Stimulated activated CD4-positive, alpha-beta T cell treated with anti-CD3 and anti-CD28 coated beads, Interleukin-12 subunit alpha, Interleukin-12 subunit beta, amount 100 ng/mL, for 4 hours (primary cell): ENCODE measurements around the gene MYOM3.

Source experiments
- DNase-seq: peaks from one replicate; pipeline ENCODE4 v3.0.0-alpha.2; 2020

MYOM3 gene

DNA sequence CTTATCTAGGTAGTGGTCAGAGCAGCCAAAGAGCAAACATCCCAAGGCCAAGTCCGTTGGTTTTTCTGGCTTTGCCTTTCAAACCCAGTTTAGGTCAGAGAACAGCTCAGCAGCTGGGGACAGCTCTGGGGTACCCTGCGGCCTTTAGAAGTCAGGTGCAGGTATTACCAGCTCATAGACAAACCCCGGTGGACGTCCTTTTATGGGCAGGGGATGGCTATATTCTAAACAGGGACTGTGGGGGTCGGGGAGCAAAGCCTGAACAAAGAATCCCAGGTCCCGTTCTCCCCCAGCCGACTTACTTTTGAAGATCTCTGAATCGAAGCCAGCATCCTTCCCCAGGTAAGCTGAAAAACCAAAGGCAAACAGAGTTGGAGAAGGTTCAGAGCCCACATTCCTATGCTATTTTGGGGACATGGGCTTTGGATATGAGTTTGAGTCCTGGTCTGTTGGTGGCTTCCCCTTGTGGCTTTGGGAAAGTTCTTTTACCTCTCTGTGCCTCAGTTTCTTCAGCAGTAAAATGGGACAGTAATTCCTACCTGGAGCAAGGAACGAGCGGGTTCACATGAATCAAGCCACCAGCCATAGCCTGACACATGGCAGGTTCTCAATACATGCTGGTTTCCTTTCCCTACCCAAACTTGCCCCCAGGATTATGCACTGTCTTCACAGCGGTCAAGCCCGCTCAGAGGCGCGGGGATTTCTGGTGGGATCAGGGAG lies 16.6 kb downstream of the MYOM3 start:
- DNase-seq, result no peak

- no peak for DNase-seq
Observed at GRCh38 chr1:24094554-24094953, 17.4 kb downstream of the MYOM3 start.

- no peak for DNase-seq
Observed at GRCh38 chr1:24093732-24094131, 18.2 kb downstream of the MYOM3 start.

DNA sequence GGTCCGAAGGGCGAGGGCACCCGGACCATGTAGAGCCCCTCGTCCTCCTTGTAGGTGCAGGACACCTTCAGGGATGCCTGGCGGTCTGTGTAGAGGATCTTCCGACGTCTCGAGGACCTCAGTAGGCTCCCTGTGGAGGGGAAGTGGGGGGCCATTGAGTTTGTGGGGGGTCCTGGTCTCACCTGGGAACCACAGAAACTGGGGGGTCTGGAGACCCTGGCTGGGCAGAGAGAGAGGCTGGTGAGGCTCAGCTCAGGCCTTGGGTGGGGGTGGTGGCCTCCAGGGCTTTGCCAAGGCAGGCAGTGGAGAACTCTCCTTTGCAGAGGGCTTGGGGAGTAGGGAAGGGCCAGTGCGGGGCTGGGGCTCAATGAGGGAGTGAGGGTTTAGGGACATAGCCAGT lies 19.0 kb downstream of the MYOM3 start:
- DNase-seq, result no peak

DNA sequence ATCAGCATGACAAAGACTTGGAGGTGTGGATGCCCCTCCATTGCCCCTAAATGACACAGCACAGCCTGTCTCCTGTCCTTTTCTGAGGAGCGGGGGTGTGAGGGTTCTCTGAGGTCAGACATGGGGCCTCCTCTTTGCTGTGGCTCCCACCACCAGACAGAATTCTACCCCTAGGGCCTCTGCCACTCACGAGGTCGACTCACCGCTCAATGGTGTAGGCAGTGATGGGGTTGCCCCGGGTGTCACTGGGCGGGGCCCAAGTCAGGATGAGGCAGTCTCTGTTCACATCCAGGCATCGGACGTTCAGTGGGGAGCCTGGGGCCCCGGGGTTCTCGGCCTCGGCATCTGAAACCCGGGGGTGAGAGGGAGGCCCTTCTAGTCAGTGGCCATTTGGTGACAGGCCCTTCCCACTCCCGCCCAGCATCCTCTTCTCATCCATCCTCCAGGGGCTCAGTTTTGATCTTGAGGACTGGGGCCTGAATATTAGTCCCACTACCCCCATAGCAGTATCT lies 19.9 kb downstream of the MYOM3 start:
- DNase-seq, result no peak

- DNase-seq, result no peak
Observed at GRCh38 chr1:24090736-24091135, 21.2 kb downstream of the MYOM3 start.

GRCh38 chr1:24089743-24090555 lies 22.0 kb downstream of the MYOM3 start:
- DNase-seq, result no peak

- DNase-seq, result no peak
Observed at GRCh38 chr1:24089027-24089742, 22.8 kb downstream of the MYOM3 start.

- no peak for DNase-seq
Observed at GRCh38 chr1:24086466-24086865, 25.5 kb downstream of the MYOM3 start.

- DNase-seq, result no peak
Observed at GRCh38 chr1:24085546-24085945, 26.4 kb downstream of the MYOM3 start.

- no peak for DNase-seq
Observed at GRCh38 chr1:24085007-24085406, 26.9 kb downstream of the MYOM3 start.

- no peak for DNase-seq
Observed at GRCh38 chr1:24084050-24084449, 27.9 kb downstream of the MYOM3 start.

DNA sequence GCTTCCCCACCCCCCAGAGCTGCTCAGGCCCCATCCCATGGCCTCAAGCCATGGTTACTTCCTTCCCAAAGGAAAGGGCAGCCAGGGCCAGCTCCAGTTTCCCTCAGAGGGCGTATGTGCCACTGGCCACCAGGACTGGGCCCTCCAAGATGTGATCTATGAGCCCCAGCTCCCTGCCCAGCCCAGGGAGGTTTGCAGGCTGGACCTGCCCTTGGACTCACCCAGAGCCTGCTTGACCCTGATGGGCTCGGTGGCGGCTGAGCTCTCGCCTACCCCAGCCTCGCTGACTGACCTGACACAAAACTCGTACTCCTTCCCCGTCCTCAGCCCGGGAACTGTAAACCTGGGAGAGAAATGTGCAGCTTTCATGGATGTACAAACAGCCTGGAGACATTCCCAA lies 29.6 kb downstream of the MYOM3 start:
- no peak for DNase-seq

DNA sequence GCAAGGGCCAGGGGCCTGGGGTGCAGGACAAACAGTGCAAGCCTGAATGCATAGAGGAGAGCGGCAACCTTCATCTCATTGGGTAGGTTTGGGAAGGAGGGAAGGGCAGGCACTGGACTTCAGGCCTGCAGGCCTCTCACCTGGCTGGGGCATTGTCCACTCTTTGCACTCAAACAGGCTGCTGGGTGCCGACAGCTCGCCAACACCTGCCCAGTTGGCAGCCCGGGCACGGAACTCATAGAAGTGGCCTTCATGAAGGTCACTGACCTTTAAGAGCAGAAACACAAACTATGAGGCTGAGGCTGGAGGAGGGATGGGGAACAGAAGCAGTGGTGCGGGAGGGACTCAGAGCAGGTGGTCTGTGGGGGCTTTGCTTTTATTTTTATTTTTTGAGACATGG lies 30.7 kb downstream of the MYOM3 start:
- DNase-seq, result no peak

DNA sequence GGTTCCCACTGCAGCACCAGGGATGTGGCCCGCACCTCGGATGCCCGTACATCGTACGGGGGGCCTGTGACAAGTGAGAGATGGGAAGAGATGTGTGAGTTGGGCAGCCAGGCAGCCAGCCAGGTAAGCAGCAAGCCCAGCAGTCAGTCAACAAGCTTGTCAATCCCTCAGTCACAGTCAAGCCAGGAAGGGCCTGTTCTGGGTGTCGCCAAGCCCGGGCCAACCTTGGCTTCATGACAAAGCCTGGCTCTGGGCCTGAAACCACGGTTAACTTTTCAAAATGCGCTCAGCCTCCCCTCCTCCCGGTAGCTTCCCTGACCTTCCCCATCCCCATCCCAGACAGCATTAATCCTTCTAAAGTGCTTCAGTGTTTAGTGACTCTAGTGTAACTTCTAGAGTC lies 31.8 kb downstream of the MYOM3 start:
- no peak for DNase-seq

DNA sequence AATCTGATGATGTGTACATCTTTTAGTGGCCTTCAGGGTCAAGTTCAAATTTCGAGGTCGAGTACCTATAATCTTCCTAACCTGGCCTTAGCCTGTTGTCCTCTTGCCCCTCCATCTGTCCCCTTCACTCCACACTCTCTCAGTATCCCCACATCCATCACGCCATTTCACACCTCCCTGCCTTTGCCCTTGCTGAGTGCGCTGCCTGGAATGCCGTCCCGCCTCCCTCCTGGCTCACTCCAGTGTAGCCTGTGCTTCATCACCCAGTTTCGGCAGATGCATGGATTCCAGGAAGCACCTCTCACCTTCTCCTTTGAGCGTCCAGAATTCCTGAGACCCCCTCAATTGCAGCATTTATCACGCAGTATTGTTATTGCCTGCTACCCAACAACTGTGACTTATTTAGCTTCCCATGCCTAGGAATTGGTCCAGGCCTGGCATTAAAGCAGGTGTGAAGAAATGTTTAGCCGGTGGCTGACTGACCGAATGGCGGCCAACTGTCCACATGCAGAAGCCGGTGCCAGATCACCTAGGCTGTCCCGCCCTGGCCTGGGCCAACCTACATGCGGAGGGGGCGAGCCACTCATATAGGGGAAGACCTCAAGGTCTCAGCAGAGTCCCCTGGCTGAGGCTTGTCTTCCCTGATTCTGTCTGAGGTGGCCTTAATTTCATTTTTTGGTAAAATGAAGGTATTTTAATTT lies 34.5 kb downstream of the MYOM3 start:
- no peak for DNase-seq

GRCh38 chr1:24075946-24076345 lies 36.0 kb downstream of the MYOM3 start:
- DNase-seq, result no peak

GRCh38 chr1:24075590-24075854 lies 36.4 kb downstream of the MYOM3 start:
- DNase-seq, result no peak

DNA sequence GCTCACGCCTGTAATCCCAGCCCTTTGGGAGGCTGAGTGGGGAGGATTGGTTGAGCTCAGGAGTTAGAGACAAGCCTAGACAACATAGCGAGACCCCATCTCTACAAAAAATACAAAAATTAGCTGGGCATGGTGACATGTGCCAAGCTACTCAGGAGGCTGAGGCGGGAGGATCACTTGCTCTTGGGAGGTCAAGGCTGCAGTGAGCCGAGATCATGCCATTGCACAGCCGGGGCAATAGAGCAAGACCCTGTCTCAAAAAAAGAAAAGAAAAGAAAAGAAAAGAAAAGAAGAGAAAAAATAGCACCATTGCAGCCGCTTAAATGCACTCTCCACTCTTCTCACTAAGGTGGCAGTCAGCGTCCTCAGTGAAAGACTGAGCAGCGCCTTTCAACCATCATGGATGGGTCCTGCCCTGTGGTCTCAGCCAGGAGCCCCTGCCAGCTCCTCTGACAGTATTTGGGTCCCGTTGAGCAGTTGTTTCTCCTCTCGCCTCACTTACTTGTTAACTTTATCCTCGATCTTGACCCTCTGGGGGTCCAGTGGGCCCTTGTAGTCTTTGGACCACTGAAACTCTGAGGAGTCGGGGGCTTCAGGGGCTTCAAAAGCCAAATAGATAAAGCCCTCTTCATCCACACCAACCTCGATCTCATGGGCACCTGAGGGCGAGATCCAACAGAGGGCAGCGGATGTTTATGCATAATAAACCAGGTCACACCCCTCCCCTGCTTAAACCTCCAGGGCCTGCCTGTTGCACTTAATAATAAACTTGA lies 36.9 kb downstream of the MYOM3 start:
- DNase-seq, result no peak

GRCh38 chr1:24074196-24074595 lies 37.7 kb downstream of the MYOM3 start:
- no peak for DNase-seq

DNA sequence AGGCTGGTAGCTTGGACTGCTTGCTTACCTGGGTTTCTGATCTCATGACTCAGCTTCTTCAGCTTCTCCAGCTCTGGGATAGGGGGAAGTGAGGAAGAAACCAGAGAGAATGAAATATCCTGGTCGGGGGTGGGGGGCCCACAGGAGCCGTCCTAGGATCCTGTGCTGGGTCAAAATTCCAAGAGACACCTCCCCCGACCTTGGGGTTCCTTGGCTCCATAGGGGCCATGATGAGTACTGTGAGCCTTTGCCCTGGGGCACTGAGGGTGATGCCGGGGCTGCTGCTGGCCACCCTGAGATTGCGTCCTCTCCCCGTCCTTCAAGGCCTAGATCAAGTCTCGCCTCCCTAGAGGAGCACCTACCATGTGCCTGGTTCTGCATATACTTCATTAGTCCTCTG lies 40.0 kb downstream of the MYOM3 start:
- no peak for DNase-seq

DNA sequence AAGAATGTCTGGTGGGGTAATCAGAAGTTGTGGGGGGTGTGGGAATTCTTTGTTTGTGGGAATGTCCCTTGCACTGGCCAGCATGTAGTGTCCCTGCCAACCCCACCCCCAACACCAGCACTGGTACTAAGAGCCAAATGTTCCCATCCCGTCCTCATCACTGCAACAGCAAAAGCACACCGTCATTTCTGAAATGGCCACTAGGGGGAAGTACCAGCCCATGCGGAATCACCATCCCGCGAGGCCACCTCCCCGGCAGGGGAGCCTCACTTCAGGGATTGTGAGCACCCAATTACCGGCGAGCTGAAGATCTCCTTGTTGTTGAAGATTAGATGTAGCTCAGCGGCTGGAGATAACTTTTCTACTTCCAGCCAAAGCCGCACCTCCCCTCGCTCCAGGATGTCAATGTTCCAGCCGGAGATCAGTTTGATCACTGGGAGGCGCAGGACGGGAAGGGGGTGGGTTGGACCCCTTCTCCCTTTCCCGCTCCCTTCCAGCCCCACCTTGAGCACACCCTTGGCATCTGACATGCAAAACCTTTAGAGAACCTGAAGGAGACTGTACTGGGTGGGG lies 41.0 kb downstream of the MYOM3 start:
- peak; percentile 70 for DNase-seq
